Loucy (cell line): Measurements from ENCODE around the gene ZFYVE21.

Experiments used
- CTCF ChIP-seq: fragments of 200-600 bp; sonication (generic); conservative IDR thresholded peaks from 2 replicates; pipeline ENCODE4 v1.5.1; 2014; ENCODE audit warnings: mild to moderate bottlenecking, antibody characterized with exemption, low read length
- EZH2phosphoT487 ChIP-seq: fragments of 200-600 bp; IDR thresholded peaks from 2 replicates; pipeline ENCODE4 v1.6.1; 2018; ENCODE audit warnings: antibody characterized with exemption, mild to moderate bottlenecking, moderate library complexity, borderline replicate concordance

GRCh38 chr14:103699901-103700752 is 15.5 kb upstream of the ZFYVE21 start:
- TF ChIP-seq CTCF = no peak
- no peak for TF ChIP-seq EZH2phosphoT487
